Mesendoderm (in vitro differentiated cells): ENCODE results near the gene MCM3AP.
"Not testable (repeated sequence)": the region's sequence is repeated elsewhere in the genome, so short reads cannot be mapped to it uniquely, and the experiment has no call there.

Experiments used
- DNase-seq: peaks from one replicate; pipeline ENCODE4 v3.0.0; 2013
- H2AK5ac ChIP-seq: 2 replicates; pipeline ENCODE4 v1.6.1; 2013; ENCODE audit warnings: low read length, inconsistent platforms
- H2BK120ac ChIP-seq: 2 replicates; pipeline ENCODE4 v1.6.1; 2013; ENCODE audit warnings: low read depth, mild to moderate bottlenecking, low read length, moderate library complexity, mixed read lengths
- H2BK15ac ChIP-seq: replicated peaks from 2 replicates; pipeline ENCODE4 v1.6.1; 2013; ENCODE audit warnings: low read depth, mild to moderate bottlenecking, moderate library complexity
- H2BK5ac ChIP-seq: 2 replicates; pipeline ENCODE4 v1.6.1; 2013; ENCODE audit warnings: low read length, inconsistent platforms
- H3K18ac ChIP-seq: 2 replicates; pipeline ENCODE4 v1.6.1; 2013; ENCODE audit warnings: mild to moderate bottlenecking, low read length, mixed read lengths
- H3K23ac ChIP-seq: one replicate; pipeline ENCODE4 v1.6.1; 2013; ENCODE audit warnings: low read length
- H3K27ac ChIP-seq: 2 replicates; pipeline ENCODE4 v1.5.1; 2013; ENCODE audit warnings: low read depth, mild to moderate bottlenecking, inconsistent platforms, low read length, moderate library complexity
- H3K27me3 ChIP-seq: 2 replicates; pipeline ENCODE4 v1.6.1; 2013; ENCODE audit warnings: low read length, control low read depth, mild to moderate bottlenecking, inconsistent platforms; ENCODE audit not compliant: insufficient read depth, poor library complexity
- H3K36me3 ChIP-seq: 2 replicates; pipeline ENCODE4 v1.6.1; 2013; ENCODE audit warnings: low read length, inconsistent platforms; ENCODE audit not compliant: control insufficient read depth, insufficient read depth
- H3K4ac ChIP-seq: one replicate; pipeline ENCODE4 v1.6.1; 2013; ENCODE audit warnings: low read depth, mild to moderate bottlenecking, low read length, moderate library complexity
- H3K4me1 ChIP-seq: 2 replicates; pipeline ENCODE4 v1.6.1; 2013; ENCODE audit warnings: low read depth, low read length, inconsistent platforms; ENCODE audit not compliant: control insufficient read depth
- H3K4me2 ChIP-seq: 2 replicates; pipeline ENCODE4 v1.6.1; 2013; ENCODE audit warnings: low read length
- H3K4me3 ChIP-seq: 2 replicates; pipeline ENCODE4 v1.5.1; 2013; ENCODE audit warnings: mild to moderate bottlenecking, low read length
- H3K56ac ChIP-seq: one replicate; pipeline ENCODE4 v1.6.1; 2013; ENCODE audit warnings: low read length
- H3K79me1 ChIP-seq: 2 replicates; pipeline ENCODE4 v1.6.1; 2013; ENCODE audit warnings: low read length, inconsistent platforms
- H3K79me2 ChIP-seq: 2 replicates; pipeline ENCODE4 v1.6.1; 2013; ENCODE audit warnings: mild to moderate bottlenecking, low read length; ENCODE audit not compliant: control insufficient read depth, insufficient read depth
- H3K9ac ChIP-seq: 2 replicates; pipeline ENCODE4 v1.6.1; 2013; ENCODE audit warnings: low read length, inconsistent platforms
- H4K5ac ChIP-seq: one replicate; pipeline ENCODE4 v1.6.1; 2013; ENCODE audit warnings: low read length
- H4K8ac ChIP-seq: one replicate; pipeline ENCODE4 v1.6.1; 2013; ENCODE audit warnings: low read depth, mild to moderate bottlenecking, control low read depth, low read length, moderate library complexity
- WGBS: extraction: QIAGEN DNeasy Blood & Tissue Kit; methylation state at CpG from one replicate; pipeline ENCODE4 v1.1.7; 2013; ENCODE audit warnings: low lambda C conversion rate, missing lambda C conversion rate; ENCODE audit not compliant: insufficient coverage; ENCODE audit errors: extremely low coverage; 5-methylcytosine and 5-hydroxymethylcytosine counted together

Gene MCM3AP

GRCh38 chr21:46316708-46317324, 31.4 kb upstream of the MCM3AP start:
- no peak for DNase-seq
- Histone ChIP-seq H3K4me2 (no peak overlapping the region), H3K27me3 (no peaks in the 10 kb centered on the region), H3K36me3 (no peaks in the 10 kb centered on the region), H2BK15ac (no peak overlapping the region), H2BK120ac (no peak overlapping the region), H3K4ac (no peak overlapping the region), H3K79me2 (peaks cover 7% of the 10 kb centered on the region), H4K8ac (no peak overlapping the region), H3K23ac (no peak overlapping the region), H2BK5ac (no peak overlapping the region), H3K18ac (no peak overlapping the region), H4K5ac (no peak overlapping the region), H3K79me1 (peaks cover 6% of the 10 kb centered on the region), H3K27ac (no peak overlapping the region), H3K9ac (no peak overlapping the region), H2AK5ac (no peak overlapping the region), H3K4me1 (peaks cover 10% of the 10 kb centered on the region), H3K4me3 (no peak overlapping the region), H3K56ac (no peak overlapping the region)
- WGBS: no CpG with 5 or more reads among the region's 14 CpGs

- peaks cover 5% of the 10 kb centered on the region for H3K4me1 ChIP-seq
- no peak overlapping the region for H3K56ac ChIP-seq
- H3K27me3 ChIP-seq: no peaks in the 10 kb centered on the region
- H2BK15ac ChIP-seq: no peak overlapping the region
- H4K8ac ChIP-seq: no peak overlapping the region
- no peak overlapping the region for H3K4me3 ChIP-seq
- no peak overlapping the region for H2BK120ac ChIP-seq
- H3K4ac ChIP-seq: no peak overlapping the region
- no peaks in the 10 kb centered on the region for H3K79me2 ChIP-seq
- no peak for DNase-seq
- no CpG with 5 or more reads among the region's 22 CpGs for WGBS
- H3K4me2 ChIP-seq: no peak overlapping the region
- no peak overlapping the region for H3K23ac ChIP-seq
- no peak overlapping the region for H3K9ac ChIP-seq
- H3K18ac ChIP-seq: no peak overlapping the region
- no peak overlapping the region for H4K5ac ChIP-seq
- no peaks in the 10 kb centered on the region for H3K36me3 ChIP-seq
- no peak overlapping the region for H3K27ac ChIP-seq
- H2BK5ac ChIP-seq: no peak overlapping the region
- H2AK5ac ChIP-seq: no peak overlapping the region
- no peaks in the 10 kb centered on the region for H3K79me1 ChIP-seq
Measured at GRCh38 chr21:46314441-46315020, 29.1 kb upstream of the MCM3AP start.

- Histone ChIP-seq H3K27me3 (no peaks in the 10 kb centered on the region), H3K79me1 (no peaks in the 10 kb centered on the region), H2BK15ac (no peak overlapping the region), H3K27ac (no peak overlapping the region), H3K36me3 (no peaks in the 10 kb centered on the region), H3K9ac (no peak overlapping the region), H3K56ac (no peak overlapping the region), H4K5ac (no peak overlapping the region), H3K23ac (no peak overlapping the region), H4K8ac (no peak overlapping the region), H2BK5ac (no peak overlapping the region), H2BK120ac (no peak overlapping the region), H3K18ac (no peak overlapping the region), H3K4me2 (no peak overlapping the region), H3K79me2 (no peaks in the 10 kb centered on the region), H3K4me3 (no peak overlapping the region), H3K4ac (no peak overlapping the region), H3K4me1 (no peaks in the 10 kb centered on the region), H2AK5ac (no peak overlapping the region)
- no CpG with 5 or more reads among the region's 5 CpGs for WGBS
- no peak for DNase-seq
Measured at GRCh38 chr21:46312949-46313348, 27.5 kb upstream of the MCM3AP start.

GRCh38 chr21:46311568-46311967, 26.2 kb upstream of the MCM3AP start:
- Histone ChIP-seq H4K8ac (no peak overlapping the region), H2BK5ac (no peak overlapping the region), H2AK5ac (no peak overlapping the region), H3K27ac (no peak overlapping the region), H3K4me1 (no peaks in the 10 kb centered on the region), H3K4me3 (no peak overlapping the region), H3K4ac (no peak overlapping the region), H3K79me2 (no peaks in the 10 kb centered on the region), H2BK15ac (no peak overlapping the region), H4K5ac (no peak overlapping the region), H3K56ac (no peak overlapping the region), H3K27me3 (no peaks in the 10 kb centered on the region), H3K4me2 (no peak overlapping the region), H3K36me3 (no peaks in the 10 kb centered on the region), H3K9ac (no peak overlapping the region), H3K79me1 (no peaks in the 10 kb centered on the region), H3K23ac (no peak overlapping the region), H3K18ac (no peak overlapping the region), H2BK120ac (no peak overlapping the region)
- DNase-seq: no peak

- H4K8ac ChIP-seq, H3K27ac ChIP-seq, H2BK5ac ChIP-seq, H3K4me3 ChIP-seq, H3K4me2 ChIP-seq, H3K79me1 ChIP-seq, H3K4ac ChIP-seq, H3K18ac ChIP-seq, H3K4me1 ChIP-seq, DNase-seq, H3K27me3 ChIP-seq, H3K36me3 ChIP-seq, H2BK15ac ChIP-seq, H3K23ac ChIP-seq, H2BK120ac ChIP-seq, H3K56ac ChIP-seq, H3K79me2 ChIP-seq, H2AK5ac ChIP-seq, H4K5ac ChIP-seq, H3K9ac ChIP-seq: not testable (repeated sequence)
- WGBS: no CpG with 5 or more reads among the region's 8 CpGs
Measured at GRCh38 chr21:46310260-46310659, 24.8 kb upstream of the MCM3AP start.

GRCh38 chr21:46308431-46308830, 23.0 kb upstream of the MCM3AP start:
- Histone ChIP-seq H3K4ac (no peak overlapping the region), H3K4me2 (no peak overlapping the region), H3K27ac (no peak overlapping the region), H3K4me1 (no peaks in the 10 kb centered on the region), H4K5ac (no peak overlapping the region), H2BK5ac (no peak overlapping the region), H4K8ac (no peak overlapping the region), H2BK15ac (no peak overlapping the region), H3K18ac (no peak overlapping the region), H2BK120ac (no peak overlapping the region), H3K79me1 (no peaks in the 10 kb centered on the region), H3K56ac (no peak overlapping the region), H3K36me3 (peaks cover 2% of the 10 kb centered on the region), H3K23ac (no peak overlapping the region), H3K79me2 (no peaks in the 10 kb centered on the region), H3K9ac (no peak overlapping the region), H3K4me3 (no peak overlapping the region), H3K27me3 (no peaks in the 10 kb centered on the region), H2AK5ac (no peak overlapping the region)
- no CpG with 5 or more reads among the region's 2 CpGs for WGBS
- no peak for DNase-seq
